Measurements from ENCODE around the gene LIMK2. TPM values are rescaled to one million over a fixed set of nuclear protein-coding genes. Genes with fewer than 3 reads are reported as not detected.
"Not testable (repeated sequence)": the region's sequence is repeated elsewhere in the genome, so short reads cannot be mapped to it uniquely, and the experiment has no call there.

Gene LIMK2
- total and polyA plus RNA-seq, 8 donors = 19.9 to 541 (median 97.2) TPM

DNA sequence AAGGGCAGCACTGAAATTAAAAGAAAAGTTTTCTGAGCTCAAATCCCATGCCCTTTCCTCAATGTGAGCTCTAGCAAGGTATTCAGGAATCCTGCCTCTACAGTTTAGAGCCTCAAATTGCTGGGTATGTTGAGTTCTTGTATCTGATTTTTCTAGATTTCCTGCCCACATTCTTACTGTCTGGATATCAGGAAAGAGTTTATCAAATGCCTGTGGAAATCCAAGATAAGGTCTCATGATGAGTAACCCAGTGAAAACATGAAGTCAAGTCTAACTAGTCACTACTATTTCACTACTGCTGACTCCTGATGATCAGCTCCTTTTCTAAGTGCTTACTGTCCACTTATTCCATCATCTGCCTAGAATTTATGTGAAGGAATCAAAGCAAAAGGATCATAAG is 29.8 kb downstream of the LIMK2 start:
- DNase-seq = no peak
- intact Hi-C loops (cut with DNase I; ENCODE audit: low total_unique reads) = no loop called here
- peaks cover 0 to 28% (median 7%) of the 10 kb centered on the region in 4 donors for H3K36me3 ChIP-seq
- H3K4me1 ChIP-seq = peaks cover 30 to 90% (median 42%) of the 10 kb centered on the region in 4 donors
- no peaks in the 10 kb centered on the region for H3K9me3 ChIP-seq
- H3K27me3 ChIP-seq = no peaks in the 10 kb centered on the region
- TF ChIP-seq EP300 (IDR thresholded peaks at IDR 0.05) = no peak
- peak in 1 of 3 donors; percentile 28 for TF ChIP-seq POLR2AphosphoS5 (IDR thresholded peaks at IDR 0.05)
- TF ChIP-seq POLR2A (IDR thresholded peaks at IDR 0.05) = no peak
- TF ChIP-seq, protein P1, sequence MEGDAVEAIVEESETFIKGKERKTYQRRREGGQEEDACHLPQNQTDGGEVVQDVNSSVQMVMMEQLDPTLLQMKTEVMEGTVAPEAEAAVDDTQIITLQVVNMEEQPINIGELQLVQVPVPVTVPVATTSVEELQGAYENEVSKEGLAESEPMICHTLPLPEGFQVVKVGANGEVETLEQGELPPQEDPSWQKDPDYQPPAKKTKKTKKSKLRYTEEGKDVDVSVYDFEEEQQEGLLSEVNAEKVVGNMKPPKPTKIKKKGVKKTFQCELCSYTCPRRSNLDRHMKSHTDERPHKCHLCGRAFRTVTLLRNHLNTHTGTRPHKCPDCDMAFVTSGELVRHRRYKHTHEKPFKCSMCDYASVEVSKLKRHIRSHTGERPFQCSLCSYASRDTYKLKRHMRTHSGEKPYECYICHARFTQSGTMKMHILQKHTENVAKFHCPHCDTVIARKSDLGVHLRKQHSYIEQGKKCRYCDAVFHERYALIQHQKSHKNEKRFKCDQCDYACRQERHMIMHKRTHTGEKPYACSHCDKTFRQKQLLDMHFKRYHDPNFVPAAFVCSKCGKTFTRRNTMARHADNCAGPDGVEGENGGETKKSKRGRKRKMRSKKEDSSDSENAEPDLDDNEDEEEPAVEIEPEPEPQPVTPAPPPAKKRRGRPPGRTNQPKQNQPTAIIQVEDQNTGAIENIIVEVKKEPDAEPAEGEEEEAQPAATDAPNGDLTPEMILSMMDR (IDR thresholded peaks at IDR 0.05) = no peak
- H3K4me3 ChIP-seq = no peak overlapping the region
- H3K27ac ChIP-seq = peak overlapping the region in 2 of 5 donors; percentile 56 to 67

DNA sequence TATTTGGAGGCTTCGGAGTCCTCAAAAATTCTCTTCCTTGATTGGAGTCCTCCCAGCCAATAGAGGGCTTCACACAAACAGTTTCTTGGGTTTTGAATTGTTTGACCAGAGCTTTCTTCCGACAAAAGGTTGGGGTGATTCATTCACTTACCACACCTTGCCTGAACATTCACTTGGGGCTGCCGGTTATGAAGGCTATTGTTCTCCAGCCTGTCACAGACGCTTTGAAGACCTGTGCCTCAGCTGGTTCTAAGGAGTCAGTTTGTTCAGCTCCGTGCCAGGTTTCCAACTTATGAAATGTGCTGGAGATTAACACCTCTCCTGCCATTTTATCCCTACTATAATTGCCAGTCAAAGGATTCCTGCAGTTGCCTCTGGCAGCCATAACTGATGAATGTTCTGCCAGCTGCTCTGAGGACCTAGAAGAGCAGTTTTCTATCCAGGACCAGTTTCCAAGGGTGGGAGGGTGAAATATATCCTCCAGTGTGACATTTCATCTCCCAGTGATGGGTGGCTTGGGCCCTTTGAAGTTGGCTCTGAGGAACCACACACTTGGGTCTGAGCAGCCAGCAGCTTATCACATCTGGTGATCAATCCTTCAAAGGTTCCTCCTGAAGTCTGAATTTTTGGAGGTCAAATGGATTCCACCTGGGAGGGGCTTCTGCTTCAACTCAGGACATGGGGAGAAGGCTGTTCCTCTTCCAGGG is 31.4 kb downstream of the LIMK2 start:
- Histone ChIP-seq H3K4me3 (no peak overlapping the region), H3K27me3 (no peaks in the 10 kb centered on the region), H3K36me3 (peaks cover 0 to 36% (median 7%) of the 10 kb centered on the region in 4 donors), H3K27ac (peak overlapping the region in 4 of 5 donors; percentile 49 to 67 (median 58)), H3K9me3 (no peaks in the 10 kb centered on the region), H3K4me1 (peaks cover 41 to 100% (median 57%) of the 10 kb centered on the region in 4 donors)
- peak in 1 of 2 donors; percentile 80 for DNase-seq
- 39 to 79% (median 48%) methylated on average over 5 of the region's 5 CpGs for WGBS, 5 donors
- TF ChIP-seq POLR2AphosphoS5 (IDR thresholded peaks at IDR 0.05) = no peak
- TF ChIP-seq, protein P1 (IDR thresholded peaks at IDR 0.05) = no peak
- no peak for TF ChIP-seq POLR2A (IDR thresholded peaks at IDR 0.05)
- no peak for TF ChIP-seq EP300 (IDR thresholded peaks at IDR 0.05)
- intact Hi-C loops (cut with DNase I; ENCODE audit: low total_unique reads) = no loop called here

- peak in 1 of 3 donors; percentile 5 for TF ChIP-seq POLR2AphosphoS5 (IDR thresholded peaks at IDR 0.05)
- no peak for TF ChIP-seq POLR2A (IDR thresholded peaks at IDR 0.05)
- H3K27ac ChIP-seq = peak overlapping the region in 4 of 5 donors; percentile 49 to 67 (median 58)
- DNase-seq = peak in 1 of 2 donors; percentile 40
- WGBS, 5 donors = 48 to 61% (median 55%) methylated on average over 9 of the region's 9 CpGs
- H3K4me1 ChIP-seq = peaks cover 49 to 100% (median 63%) of the 10 kb centered on the region in 4 donors
- H3K36me3 ChIP-seq = peaks cover 0 to 33% (median 9%) of the 10 kb centered on the region in 4 donors
- intact Hi-C loops (cut with DNase I; ENCODE audit: low total_unique reads) = no loop called here
- H3K4me3 ChIP-seq = no peak overlapping the region
- no peaks in the 10 kb centered on the region for H3K9me3 ChIP-seq
- no peaks in the 10 kb centered on the region for H3K27me3 ChIP-seq
These were observed 32.2 kb downstream of the LIMK2 start for GRCh38 chr22:31244046-31244942.

DNA sequence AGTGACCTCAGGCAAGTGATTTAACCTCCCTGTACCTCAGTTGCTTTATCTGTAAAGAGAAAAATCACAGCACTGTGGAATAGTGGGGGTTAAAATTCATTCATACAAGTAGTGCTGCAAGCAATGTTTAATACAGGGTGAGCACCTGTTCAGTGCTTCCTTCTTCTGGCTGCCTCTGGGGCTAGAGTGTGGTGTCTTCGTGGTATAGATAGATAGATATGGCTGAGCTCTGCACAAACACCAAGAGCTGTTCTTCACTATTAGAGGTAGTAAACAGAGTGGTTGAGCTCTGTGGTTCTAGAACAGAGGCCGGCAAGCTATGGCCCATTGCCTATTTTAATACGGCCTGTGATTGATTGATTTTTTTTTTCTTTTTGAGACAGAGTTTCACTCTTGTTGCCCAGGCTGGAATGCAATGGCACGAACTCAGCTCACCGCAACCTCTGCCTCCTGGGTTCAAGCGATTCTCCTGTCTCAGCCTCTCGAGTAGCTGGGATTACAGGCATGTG is 32.9 kb downstream of the LIMK2 start:
- no peaks in the 10 kb centered on the region for H3K9me3 ChIP-seq
- TF ChIP-seq POLR2A (IDR thresholded peaks at IDR 0.05) = no peak
- no peak for TF ChIP-seq POLR2AphosphoS5 (IDR thresholded peaks at IDR 0.05)
- no peak for TF ChIP-seq EP300 (IDR thresholded peaks at IDR 0.05)
- TF ChIP-seq, protein P1 (IDR thresholded peaks at IDR 0.05) = no peak
- 71 to 79% (median 75%) methylated on average over 7 of the region's 7 CpGs for WGBS, 5 donors
- intact Hi-C loops (cut with DNase I; ENCODE audit: low total_unique reads) = no loop called here
- no peak overlapping the region for H3K4me3 ChIP-seq
- H3K27me3 ChIP-seq = no peaks in the 10 kb centered on the region
- DNase-seq = no peak
- peaks cover 0 to 31% (median 10%) of the 10 kb centered on the region in 4 donors for H3K36me3 ChIP-seq
- H3K27ac ChIP-seq = peak overlapping the region in 3 of 5 donors; percentile 56 to 67 (median 59)
- peaks cover 55 to 100% (median 64%) of the 10 kb centered on the region in 4 donors for H3K4me1 ChIP-seq

GRCh38 chr22:31245998-31246397 is 33.9 kb downstream of the LIMK2 start:
- DNase-seq; intact Hi-C loops (cut with DNase I; ENCODE audit: low total_unique reads); H3K27me3 ChIP-seq; H3K27ac ChIP-seq; H3K9me3 ChIP-seq; H3K4me3 ChIP-seq: not testable (repeated sequence)
- peaks cover 60 to 100% (median 67%) of the 10 kb centered on the region in 4 donors for H3K4me1 ChIP-seq
- peaks cover 0 to 29% (median 12%) of the 10 kb centered on the region in 4 donors for H3K36me3 ChIP-seq
- whole genome bisulfite sequencing, 5 donors = 78 to 96% (median 94%) methylated on average over 11 to 12 of the region's 12 CpGs

Data from stomach (tissue), 9 donors.